Neural cell (in vitro differentiated cells): ENCODE results near the gene SDCBP2. TPM values are rescaled to one million over a fixed set of nuclear protein-coding genes. Genes with fewer than 3 reads are reported as not detected.

Experiments
- H2AFZ ChIP-seq: fragments of 200-600, 300-800 bp; sonication (generic), shearing (Covaris generic); 2 replicates; pipeline ENCODE4 v1.6.0; 2014; ENCODE audit warnings: low read depth, mild to moderate bottlenecking, antibody characterized with exemption, low read length, moderate library complexity
- H3F3A ChIP-seq: fragments of 200-600 bp; shearing (Covaris generic); 2 replicates; pipeline ENCODE4 v1.6.1; 2016; ENCODE audit warnings: mild to moderate bottlenecking, moderate library complexity, mixed read lengths, antibody characterized with exemption, low read length; ENCODE audit not compliant: insufficient read depth, poor library complexity, severe bottlenecking
- H3K27ac ChIP-seq: fragments of 200-600, 300-800 bp; sonication (generic), shearing (Covaris generic); 2 replicates; pipeline ENCODE4 v1.5.1; 2014; ENCODE audit warnings: mild to moderate bottlenecking, low read length, moderate library complexity
- H3K27me3 ChIP-seq: fragments of 300-800, 200-600 bp; sonication (generic), shearing (Covaris generic); 2 replicates; pipeline ENCODE4 v1.6.0; 2014; ENCODE audit warnings: mild to moderate bottlenecking, low read depth, low read length, moderate library complexity; ENCODE audit not compliant: insufficient read depth
- H3K36me3 ChIP-seq: fragments of 300-800, 200-600 bp; sonication (generic), shearing (Covaris generic); 2 replicates; pipeline ENCODE4 v1.5.1; 2014; ENCODE audit warnings: mild to moderate bottlenecking, antibody characterized with exemption, low read length, moderate library complexity; ENCODE audit not compliant: insufficient read depth
- H3K4me2 ChIP-seq: fragments of 300-800, 200-600 bp; sonication (generic), shearing (Covaris generic); 2 replicates; pipeline ENCODE4 v1.6.0; 2014; ENCODE audit warnings: mild to moderate bottlenecking, low read length
- H3K4me3 ChIP-seq: fragments of 300-800, 200-600 bp; sonication (generic), shearing (Covaris generic); 2 replicates; pipeline ENCODE4 v1.5.1; 2014; ENCODE audit warnings: mild to moderate bottlenecking, low read length, moderate library complexity
- H3K79me2 ChIP-seq: fragments of 200-600 bp; shearing (Covaris generic); replicated peaks from 2 replicates; pipeline ENCODE4 v1.6.0; 2014; ENCODE audit warnings: mild to moderate bottlenecking, low read length, moderate library complexity; ENCODE audit not compliant: insufficient read depth
- H3K9ac ChIP-seq: fragments of 300-800, 200-600 bp; sonication (generic), shearing (Covaris generic); 2 replicates; pipeline ENCODE4 v1.6.1; 2016; ENCODE audit warnings: mild to moderate bottlenecking, low read length, mixed read lengths
- H3K9me2 ChIP-seq: fragments of 200-600 bp; shearing (Covaris generic); 2 replicates; pipeline ENCODE4 v1.6.1; 2016; ENCODE audit warnings: mild to moderate bottlenecking, low read length, mixed read lengths; ENCODE audit not compliant: insufficient read depth
- H3K9me3 ChIP-seq: fragments of 200-600, 300-800 bp; sonication (generic), shearing (Covaris generic); 2 replicates; pipeline ENCODE4 v1.6.1; 2016; ENCODE audit warnings: mild to moderate bottlenecking, mixed run types, low read length, moderate library complexity, mixed read lengths
- H4K20me1 ChIP-seq: fragments of 200-600 bp; shearing (Covaris generic); 2 replicates; pipeline ENCODE4 v1.6.1; 2016; ENCODE audit warnings: mild to moderate bottlenecking, mixed run types; ENCODE audit not compliant: insufficient read depth
- CTCF ChIP-seq: fragments of 450-650 bp; IDR thresholded peaks from 2 replicates; pipeline ENCODE4 v1.5.1; 2014; ENCODE audit warnings: antibody characterized with exemption, mild to moderate bottlenecking, moderate library complexity; ENCODE audit not compliant: poor library complexity, severe bottlenecking
- EP300 ChIP-seq: fragments of 450-650 bp; conservative IDR thresholded peaks from 2 replicates; pipeline ENCODE4 v1.6.1; 2014; ENCODE audit warnings: antibody characterized with exemption, mild to moderate bottlenecking, moderate library complexity; ENCODE audit not compliant: poor library complexity, severe bottlenecking
- EZH2 ChIP-seq: fragments of 200-600, 300-800 bp; shearing (Covaris generic), sonication (generic); IDR thresholded peaks from 2 replicates; pipeline ENCODE4 v1.6.1; 2014; ENCODE audit warnings: antibody characterized with exemption, low read length, borderline replicate concordance, mild to moderate bottlenecking; ENCODE audit not compliant: insufficient read depth, poor library complexity, severe bottlenecking
- MXI1 ChIP-seq: fragments of 450-650 bp; conservative IDR thresholded peaks from 2 replicates; pipeline ENCODE4 v1.6.1; 2014; ENCODE audit warnings: antibody characterized with exemption, mild to moderate bottlenecking; ENCODE audit not compliant: poor library complexity, severe bottlenecking
- POLR2AphosphoS5 ChIP-seq: IDR thresholded peaks from 2 replicates; pipeline ENCODE4 v1.6.1; 2012
- RAD21 ChIP-seq: fragments of 450-650 bp; conservative IDR thresholded peaks from 2 replicates; pipeline ENCODE4 v1.6.1; 2014; ENCODE audit warnings: antibody characterized with exemption, mild to moderate bottlenecking, moderate library complexity
- REST ChIP-seq: IDR thresholded peaks from 2 replicates; pipeline ENCODE4 v1.6.1; 2012; ENCODE audit warnings: borderline replicate concordance
- SMC3 ChIP-seq: fragments of 450-650 bp; conservative IDR thresholded peaks from 2 replicates; pipeline ENCODE4 v1.6.1; 2014; ENCODE audit warnings: antibody characterized with exemption, mild to moderate bottlenecking, moderate library complexity; ENCODE audit not compliant: poor library complexity
- TAF1 ChIP-seq: IDR thresholded peaks from 2 replicates; pipeline ENCODE4 v1.6.1; 2012; ENCODE audit warnings: low read depth
- polyA plus RNA-seq: library from polyadenylated mRNA; depleted of rRNA; stranded (reverse); fragments of >200 nt; gene quantifications from 2 replicates; pipeline ENCODE4 v1.2.3, GENCODE V29; 2014

The SDCBP2 gene
- polyA plus RNA-seq, 1 donor from 2014 or later, result 5.2 TPM

DNA sequence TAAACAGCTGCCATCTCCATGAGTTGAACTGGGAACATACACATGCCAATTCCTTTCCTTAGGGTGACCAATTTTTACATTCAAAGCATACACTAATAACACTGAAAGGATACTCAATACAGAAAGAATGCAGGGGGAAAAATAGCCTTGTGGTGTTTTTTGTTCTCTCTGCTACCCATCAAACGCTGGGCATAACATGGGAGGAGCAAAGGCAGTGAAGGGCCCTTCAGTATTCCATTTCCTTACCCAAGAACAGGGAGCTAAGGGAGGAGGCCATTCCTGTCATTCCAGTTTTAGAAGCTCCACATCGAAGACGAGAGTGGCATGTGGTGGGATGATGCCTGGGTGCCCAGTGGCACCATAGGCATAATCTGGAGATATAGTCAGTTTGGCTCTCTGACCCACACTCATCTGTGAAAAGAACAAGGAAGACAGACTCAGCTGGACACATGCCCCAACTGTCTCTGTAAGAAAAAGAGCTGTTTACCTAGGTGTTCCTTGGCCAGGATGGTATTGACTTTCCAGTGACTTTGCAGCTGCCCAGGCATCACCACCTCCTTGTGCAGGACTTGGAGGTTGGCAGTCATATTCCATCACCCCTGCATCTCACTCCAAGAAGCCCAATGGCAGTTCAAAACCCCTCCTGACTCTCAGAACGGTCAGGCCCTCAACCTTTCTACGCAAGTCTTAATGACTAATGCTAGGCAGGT, 43.0 kb upstream of the SDCBP2 start:
- Histone ChIP-seq H3K4me2 (no peak overlapping the region), H3K9me3 (no peaks in the 10 kb centered on the region), H3F3A (no peaks in the 10 kb centered on the region), H3K27me3 (no peaks in the 10 kb centered on the region), H3K79me2 (no peaks in the 10 kb centered on the region), H3K4me3 (no peak overlapping the region), H3K9me2 (no peaks in the 10 kb centered on the region), H3K9ac (no peak overlapping the region), H3K36me3 (peaks cover 4% of the 10 kb centered on the region), H3K27ac (no peak overlapping the region), H2AFZ (no peak overlapping the region), H4K20me1 (no peaks in the 10 kb centered on the region)
- no peak for TF ChIP-seq SMC3
- TF ChIP-seq CTCF, result no peak
- no peak for TF ChIP-seq POLR2AphosphoS5
- TF ChIP-seq MXI1, result no peak
- no peak for TF ChIP-seq RAD21

DNA sequence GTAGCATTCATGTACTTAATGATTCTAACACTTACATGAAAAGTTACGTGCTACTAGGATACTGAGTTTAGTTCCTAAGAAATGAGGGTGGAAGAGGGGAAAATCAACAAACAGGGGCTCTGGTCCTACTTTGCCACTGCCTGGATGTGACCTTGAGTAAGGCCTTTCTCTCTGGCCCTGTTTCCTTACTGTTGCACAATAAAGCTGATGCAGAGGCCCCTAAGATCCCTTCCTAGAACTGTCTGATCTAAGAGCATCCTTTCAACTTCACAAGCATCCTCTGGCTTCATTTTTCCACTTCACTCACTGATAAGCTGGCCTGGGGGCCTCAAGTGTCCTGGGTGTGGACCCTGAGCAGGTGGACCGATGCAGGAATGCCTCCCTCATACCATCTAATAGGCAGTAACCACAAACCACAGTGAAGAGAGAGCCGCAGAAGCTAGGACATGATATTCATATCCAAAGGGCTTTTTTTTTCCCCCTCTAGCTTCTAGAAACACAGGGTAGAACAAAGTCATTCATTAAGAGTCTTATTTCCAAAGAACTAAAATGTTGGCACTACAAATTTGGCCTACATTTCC, 42.4 kb upstream of the SDCBP2 start:
- Histone ChIP-seq H3K27ac (no peak overlapping the region), H3K9me2 (no peaks in the 10 kb centered on the region), H4K20me1 (no peaks in the 10 kb centered on the region), H3F3A (no peaks in the 10 kb centered on the region), H3K4me2 (no peak overlapping the region), H3K36me3 (peaks cover 4% of the 10 kb centered on the region), H3K9ac (no peak overlapping the region), H3K79me2 (no peaks in the 10 kb centered on the region), H3K9me3 (no peaks in the 10 kb centered on the region), H3K27me3 (no peaks in the 10 kb centered on the region), H2AFZ (no peak overlapping the region), H3K4me3 (no peak overlapping the region)
- TF ChIP-seq POLR2AphosphoS5, result no peak
- TF ChIP-seq EP300, result no peak
- no peak for TF ChIP-seq CTCF
- TF ChIP-seq RAD21, result no peak
- TF ChIP-seq SMC3, result no peak
- TF ChIP-seq REST, result no peak
- no peak for TF ChIP-seq MXI1
- TF ChIP-seq EZH2, result no peak
- TF ChIP-seq TAF1, result no peak
